ENCODE data around the gene ADAMTS3.
"Not testable (repeated sequence)": the region's sequence is repeated elsewhere in the genome, so short reads cannot be mapped to it uniquely, and the experiment has no call there.

ADAMTS3 gene

DNA sequence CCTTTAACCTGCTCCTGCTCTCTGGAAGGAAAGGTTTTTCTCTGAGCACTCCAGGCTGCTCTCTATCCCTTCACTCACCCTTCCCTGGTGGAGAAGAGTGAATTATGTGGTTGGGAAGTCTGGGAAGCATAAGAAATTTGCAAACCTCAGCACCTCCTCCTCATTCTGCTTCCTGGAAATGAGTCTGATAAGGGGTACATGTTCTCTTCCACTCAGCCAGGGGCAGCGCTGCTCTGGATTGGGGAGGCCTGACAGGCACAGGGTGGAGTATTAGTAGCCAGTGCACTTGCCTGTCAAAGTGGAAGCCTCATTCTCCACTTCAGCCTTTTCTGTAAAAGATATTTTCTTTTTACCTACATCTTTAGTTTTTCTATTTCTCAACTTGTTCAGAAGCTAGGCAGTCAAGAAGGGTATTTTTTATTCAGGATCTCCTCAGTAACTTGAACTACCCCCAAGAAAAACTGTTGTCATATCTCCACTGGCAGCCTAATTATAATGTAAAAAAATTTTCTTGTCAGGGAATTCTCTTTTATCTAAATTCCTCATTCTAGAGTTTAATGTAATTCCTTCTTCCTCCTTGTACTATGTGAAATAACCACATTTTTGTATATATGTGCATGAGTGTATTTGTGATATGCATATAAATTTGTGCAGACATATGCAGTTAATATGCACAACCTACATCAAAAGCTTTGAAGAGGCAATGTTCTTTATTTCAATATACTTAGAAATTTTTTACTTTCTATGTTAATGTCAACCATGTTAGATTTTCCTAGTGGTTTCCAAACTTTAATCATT is 15.3 kb downstream of the ADAMTS3 start:
- DNase-seq (ENCODE audit: low read depth, low spot score): no peak

DNA sequence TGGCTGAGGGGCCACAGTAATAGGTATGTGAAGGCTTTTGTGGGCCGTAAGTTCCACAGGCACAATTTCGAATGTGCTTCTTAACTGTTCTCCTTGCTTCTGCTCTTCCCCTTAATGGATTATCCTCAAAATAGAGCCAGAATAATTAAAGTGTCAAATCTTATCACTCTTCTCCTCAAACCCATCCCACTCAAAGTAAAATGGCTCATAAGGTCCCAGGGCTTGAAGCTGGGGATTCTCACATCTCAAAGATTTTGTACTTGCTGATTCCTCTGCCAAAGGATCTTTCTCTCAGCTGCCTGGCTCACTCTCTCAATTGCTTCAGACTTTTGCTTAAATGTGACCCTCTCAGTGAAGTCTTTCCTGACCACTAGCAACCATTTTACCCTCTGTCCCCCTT is 16.6 kb downstream of the ADAMTS3 start:
- in situ Hi-C loops (cut with HindIII; ENCODE audit: low sequenced_read_pairs): no loop called here
- no peak for DNase-seq (ENCODE audit: low read depth, low spot score)
- TF ChIP-seq, protein P1, sequence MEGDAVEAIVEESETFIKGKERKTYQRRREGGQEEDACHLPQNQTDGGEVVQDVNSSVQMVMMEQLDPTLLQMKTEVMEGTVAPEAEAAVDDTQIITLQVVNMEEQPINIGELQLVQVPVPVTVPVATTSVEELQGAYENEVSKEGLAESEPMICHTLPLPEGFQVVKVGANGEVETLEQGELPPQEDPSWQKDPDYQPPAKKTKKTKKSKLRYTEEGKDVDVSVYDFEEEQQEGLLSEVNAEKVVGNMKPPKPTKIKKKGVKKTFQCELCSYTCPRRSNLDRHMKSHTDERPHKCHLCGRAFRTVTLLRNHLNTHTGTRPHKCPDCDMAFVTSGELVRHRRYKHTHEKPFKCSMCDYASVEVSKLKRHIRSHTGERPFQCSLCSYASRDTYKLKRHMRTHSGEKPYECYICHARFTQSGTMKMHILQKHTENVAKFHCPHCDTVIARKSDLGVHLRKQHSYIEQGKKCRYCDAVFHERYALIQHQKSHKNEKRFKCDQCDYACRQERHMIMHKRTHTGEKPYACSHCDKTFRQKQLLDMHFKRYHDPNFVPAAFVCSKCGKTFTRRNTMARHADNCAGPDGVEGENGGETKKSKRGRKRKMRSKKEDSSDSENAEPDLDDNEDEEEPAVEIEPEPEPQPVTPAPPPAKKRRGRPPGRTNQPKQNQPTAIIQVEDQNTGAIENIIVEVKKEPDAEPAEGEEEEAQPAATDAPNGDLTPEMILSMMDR (IDR thresholded peaks at IDR 0.05; ENCODE audit: low read depth, low read length): no peak
- H3K4me3 ChIP-seq (ENCODE audit: low read depth, low read length): no peak overlapping the region

More for the DNA sequence above, 15.3 kb downstream of the ADAMTS3 start:
- TF ChIP-seq, protein P1 (IDR thresholded peaks at IDR 0.05; ENCODE audit: low read depth, low read length): no peak
- no peak overlapping the region for H3K4me3 ChIP-seq (ENCODE audit: low read depth, low read length)
- in situ Hi-C loops (cut with HindIII; ENCODE audit: low sequenced_read_pairs): no loop called here

DNA sequence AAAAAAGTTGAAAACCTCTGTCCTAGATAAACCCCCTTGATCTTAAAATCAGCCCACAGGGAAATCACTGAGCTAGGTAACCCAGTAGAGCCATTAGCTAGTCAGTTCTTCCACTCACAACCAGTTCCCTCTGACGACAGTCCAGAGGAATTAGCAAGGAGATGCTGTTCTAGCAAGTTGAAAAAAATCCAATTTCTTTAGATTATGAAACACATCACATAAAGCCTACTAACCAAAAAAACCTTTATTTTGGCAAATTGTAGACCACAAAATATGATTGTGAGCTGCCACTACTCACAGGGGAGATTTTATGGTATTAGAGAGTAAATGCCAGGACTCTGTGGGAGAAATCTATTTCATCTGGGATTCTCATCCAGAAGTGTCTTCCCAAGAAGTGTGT is 22.6 kb downstream of the ADAMTS3 start:
- TF ChIP-seq, protein P1 (IDR thresholded peaks at IDR 0.05; ENCODE audit: low read depth, low read length): no peak
- DNase-seq (ENCODE audit: low read depth, low spot score): no peak
- H3K4me3 ChIP-seq (ENCODE audit: low read depth, low read length): no peak overlapping the region
- in situ Hi-C loops (cut with HindIII; ENCODE audit: low sequenced_read_pairs): no loop called here

DNA sequence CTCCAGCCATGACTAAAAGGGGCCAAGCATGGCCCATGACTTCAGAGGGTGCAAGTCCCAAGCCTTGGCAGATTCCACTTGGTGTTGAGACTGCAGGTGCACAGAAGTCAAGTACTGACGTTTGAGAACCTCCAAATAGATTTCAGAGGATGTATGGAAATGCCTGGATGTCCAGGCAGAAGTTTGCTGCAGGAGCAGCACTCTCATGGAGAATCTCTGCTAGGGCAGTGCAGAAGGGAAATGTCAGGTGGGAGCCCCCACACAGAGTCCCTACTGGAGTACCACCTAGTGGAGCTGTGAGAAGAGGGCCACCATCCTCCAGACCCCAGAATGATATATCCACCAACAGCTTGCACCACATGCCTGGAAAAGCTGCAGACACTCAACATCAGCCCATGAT is 28.3 kb downstream of the ADAMTS3 start:
- DNase-seq (ENCODE audit: low read depth, low spot score); H3K4me3 ChIP-seq (ENCODE audit: low read depth, low read length); in situ Hi-C loops (cut with HindIII; ENCODE audit: low sequenced_read_pairs): not testable (repeated sequence)

DNA sequence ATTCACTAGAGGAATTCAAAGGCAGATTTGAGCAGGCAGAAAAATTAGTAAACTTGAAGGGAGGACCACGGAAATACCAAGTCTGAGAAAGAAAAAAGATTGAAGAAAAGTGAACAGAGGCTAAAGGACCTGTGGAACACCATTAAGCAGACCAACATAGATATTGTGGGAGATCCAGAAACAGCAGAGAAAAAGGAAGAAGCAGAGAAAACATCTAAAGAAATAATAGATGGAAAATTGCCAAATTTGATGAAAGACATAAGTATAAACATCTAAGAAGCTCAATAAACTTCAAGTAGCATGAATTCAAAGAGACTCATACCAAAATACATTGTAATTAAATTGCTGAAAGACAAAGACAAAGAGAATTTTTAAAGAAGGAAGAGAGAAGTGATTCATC is 31.0 kb downstream of the ADAMTS3 start:
- H3K4me3 ChIP-seq (ENCODE audit: low read depth, low read length): no peak overlapping the region
- TF ChIP-seq, protein P1 (IDR thresholded peaks at IDR 0.05; ENCODE audit: low read depth, low read length): no peak
- no peak for DNase-seq (ENCODE audit: low read depth, low spot score)
- in situ Hi-C loops (cut with HindIII; ENCODE audit: low sequenced_read_pairs): no loop called here

DNA sequence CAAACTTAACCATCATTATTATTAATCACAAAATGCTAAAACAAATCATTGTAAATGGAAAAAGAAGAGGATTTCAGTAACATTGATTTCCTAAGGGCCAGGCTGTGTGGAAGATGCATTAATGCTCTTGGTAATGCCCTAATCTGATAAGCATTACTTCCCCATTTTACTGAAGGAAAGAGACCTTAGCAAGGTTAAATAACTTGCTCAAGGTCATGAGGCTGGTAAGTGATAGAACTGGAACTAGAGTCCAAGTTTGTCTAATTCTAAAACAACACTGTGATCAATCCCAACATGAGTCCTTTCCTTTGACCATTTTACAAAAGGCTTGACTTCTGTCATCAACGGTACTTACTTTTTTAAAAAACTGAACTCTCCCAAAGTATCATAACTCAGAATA is 32.6 kb downstream of the ADAMTS3 start:
- TF ChIP-seq, protein P1 (IDR thresholded peaks at IDR 0.05; ENCODE audit: low read depth, low read length): no peak
- H3K4me3 ChIP-seq (ENCODE audit: low read depth, low read length): no peak overlapping the region
- no peak for DNase-seq (ENCODE audit: low read depth, low spot score)
- in situ Hi-C loops (cut with HindIII; ENCODE audit: low sequenced_read_pairs): no loop called here

DNA sequence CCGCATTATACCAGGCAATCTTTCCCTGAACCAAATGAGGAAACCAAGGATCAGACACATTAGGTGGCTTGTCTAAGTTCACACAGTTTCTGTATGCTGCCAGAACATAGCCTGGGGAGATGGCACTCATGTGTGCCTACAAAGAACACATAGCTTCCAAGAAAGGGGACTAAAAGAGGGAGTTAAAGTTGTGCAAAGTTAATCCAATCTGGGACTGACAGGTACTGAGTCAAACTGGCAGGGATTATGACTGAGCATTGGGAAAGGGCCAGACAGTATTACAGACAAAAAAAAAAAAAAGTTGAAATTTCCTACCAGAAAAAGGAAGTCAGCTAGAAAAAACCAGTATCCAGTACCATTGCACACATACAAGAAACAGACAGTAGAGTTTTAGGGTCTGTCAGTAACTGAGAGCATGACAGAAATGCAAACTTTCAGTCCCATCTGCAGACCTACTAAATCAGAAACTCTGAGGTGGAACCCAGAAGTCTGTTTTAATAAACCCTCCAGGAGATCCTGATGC is 37.2 kb downstream of the ADAMTS3 start:
- DNase-seq (ENCODE audit: low read depth, low spot score): no peak
- TF ChIP-seq, protein P1 (IDR thresholded peaks at IDR 0.05; ENCODE audit: low read depth, low read length): no peak
- in situ Hi-C loops (cut with HindIII; ENCODE audit: low sequenced_read_pairs): no loop called here
- H3K4me3 ChIP-seq (ENCODE audit: low read depth, low read length): no peak overlapping the region
